ENCODE results near the gene BTBD17.

- no peak for TF ChIP-seq CEBPB (IDR thresholded peaks at IDR 0.05)
- no peak for TF ChIP-seq CTCF (IDR thresholded peaks at IDR 0.05)
These were observed 10.0 kb upstream of the BTBD17 start for GRCh38 chr17:74371653-74372147.

Measured in A549 (cell line).